Fibroblast of the aortic adventitia (primary cell): Measurements from ENCODE around the gene IL21. TPM values are rescaled to one million over a fixed set of nuclear protein-coding genes. Genes with fewer than 3 reads are reported as not detected.

Experiments used
- DNase-seq: peaks from one replicate; pipeline ENCODE4 v3.0.0-alpha.2; 2010; ENCODE audit warnings: low read depth
- H3K4me3 ChIP-seq: 2 replicates; pipeline ENCODE4 v1.5.1; 2011; ENCODE audit warnings: low read depth, mild to moderate bottlenecking, control low read depth, low read length, moderate library complexity
- total RNA-seq: library from RNA; depleted of rRNA; stranded (reverse); fragments of >200 nt; gene quantifications from 2 replicates; pipeline ENCODE4 v1.2.3, GENCODE V29; 2012; ENCODE audit warnings: low replicate concordance
- TF ChIP-seq, protein P1 (sequence below): IDR thresholded peaks from 2 replicates; pipeline ENCODE4 v1.5.1; 2011; ENCODE audit warnings: mild to moderate bottlenecking, low read length, control low read depth, inconsistent platforms; ENCODE audit not compliant: insufficient read depth

Gene IL21
- total RNA-seq, 1 donor = not detected

DNA sequence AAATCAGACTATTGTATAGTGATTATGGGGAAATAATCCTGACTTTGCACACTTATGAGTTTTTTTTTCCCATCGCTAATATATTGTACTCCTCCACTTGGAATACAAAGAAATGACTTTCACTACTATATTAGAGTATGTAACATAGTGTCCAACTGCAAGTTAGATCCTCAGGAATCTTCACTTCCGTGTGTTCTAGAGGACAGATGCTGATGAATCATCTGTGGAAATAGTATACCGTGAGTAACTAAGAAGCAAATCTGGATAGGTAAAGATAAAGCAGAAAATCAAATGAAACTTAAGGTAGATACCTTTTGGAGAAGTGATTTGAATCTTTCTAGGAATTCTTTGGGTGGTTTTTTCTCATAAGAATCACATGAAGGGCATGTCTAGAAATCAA, 8.3 kb downstream of the IL21 start:
- no peak for DNase-seq
- H3K4me3 ChIP-seq = no peak overlapping the region
- TF ChIP-seq, protein P1, sequence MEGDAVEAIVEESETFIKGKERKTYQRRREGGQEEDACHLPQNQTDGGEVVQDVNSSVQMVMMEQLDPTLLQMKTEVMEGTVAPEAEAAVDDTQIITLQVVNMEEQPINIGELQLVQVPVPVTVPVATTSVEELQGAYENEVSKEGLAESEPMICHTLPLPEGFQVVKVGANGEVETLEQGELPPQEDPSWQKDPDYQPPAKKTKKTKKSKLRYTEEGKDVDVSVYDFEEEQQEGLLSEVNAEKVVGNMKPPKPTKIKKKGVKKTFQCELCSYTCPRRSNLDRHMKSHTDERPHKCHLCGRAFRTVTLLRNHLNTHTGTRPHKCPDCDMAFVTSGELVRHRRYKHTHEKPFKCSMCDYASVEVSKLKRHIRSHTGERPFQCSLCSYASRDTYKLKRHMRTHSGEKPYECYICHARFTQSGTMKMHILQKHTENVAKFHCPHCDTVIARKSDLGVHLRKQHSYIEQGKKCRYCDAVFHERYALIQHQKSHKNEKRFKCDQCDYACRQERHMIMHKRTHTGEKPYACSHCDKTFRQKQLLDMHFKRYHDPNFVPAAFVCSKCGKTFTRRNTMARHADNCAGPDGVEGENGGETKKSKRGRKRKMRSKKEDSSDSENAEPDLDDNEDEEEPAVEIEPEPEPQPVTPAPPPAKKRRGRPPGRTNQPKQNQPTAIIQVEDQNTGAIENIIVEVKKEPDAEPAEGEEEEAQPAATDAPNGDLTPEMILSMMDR = no peak

DNA sequence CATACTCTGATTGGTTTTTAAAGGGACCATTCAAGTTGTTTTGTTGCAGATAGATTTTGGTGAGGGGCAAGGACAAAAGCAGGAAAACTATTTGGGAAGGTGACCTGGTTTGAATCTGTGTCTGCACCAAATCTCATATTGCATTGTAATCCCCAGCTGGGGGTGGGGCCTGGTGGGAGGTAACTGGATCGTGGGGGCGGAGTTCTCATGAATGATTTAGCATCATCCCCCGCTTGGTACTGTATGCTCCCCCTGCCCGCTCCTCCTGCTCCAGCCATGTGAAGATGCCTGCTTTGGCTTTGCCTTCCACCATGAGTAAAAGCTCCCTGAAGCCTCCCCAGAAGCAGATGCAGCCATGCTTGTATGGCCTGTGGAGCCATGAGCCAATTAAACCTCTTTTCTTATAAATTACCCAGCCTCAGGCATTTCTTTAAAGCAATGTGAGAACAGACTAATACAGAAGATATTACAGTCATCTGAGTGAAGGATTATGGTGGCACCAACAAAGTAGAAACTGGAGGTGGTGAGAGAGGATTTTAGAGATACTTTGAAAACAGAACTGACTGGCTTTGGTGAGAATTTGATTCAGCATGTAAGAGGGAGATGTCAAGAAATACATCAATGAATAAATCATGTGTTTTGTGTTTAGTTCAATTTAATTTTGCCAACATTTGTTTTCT, 14.4 kb downstream of the IL21 start:
- TF ChIP-seq, protein P1 = no peak
- no peak for DNase-seq
- H3K4me3 ChIP-seq = no peak overlapping the region

DNA sequence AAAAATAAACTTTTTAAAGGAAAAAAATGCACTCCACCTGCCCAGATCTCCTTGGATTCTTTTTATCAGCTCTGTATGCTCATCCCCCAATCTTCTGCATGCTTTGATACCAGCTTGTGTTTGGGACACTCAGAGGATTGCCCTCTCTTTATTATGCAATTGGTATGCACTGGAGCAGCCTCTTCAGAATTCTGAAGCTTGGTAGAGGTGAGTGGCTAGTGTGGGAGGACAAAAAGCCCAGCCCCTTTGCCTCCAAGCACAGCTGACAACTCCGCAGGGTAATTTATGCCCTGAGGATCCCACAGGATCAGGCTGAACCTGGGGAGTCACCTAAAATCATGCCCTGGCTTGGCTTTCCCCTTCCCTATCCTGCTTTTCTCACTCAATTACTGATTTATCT, 16.7 kb downstream of the IL21 start:
- TF ChIP-seq, protein P1 = no peak
- no peak overlapping the region for H3K4me3 ChIP-seq
- no peak for DNase-seq

DNA sequence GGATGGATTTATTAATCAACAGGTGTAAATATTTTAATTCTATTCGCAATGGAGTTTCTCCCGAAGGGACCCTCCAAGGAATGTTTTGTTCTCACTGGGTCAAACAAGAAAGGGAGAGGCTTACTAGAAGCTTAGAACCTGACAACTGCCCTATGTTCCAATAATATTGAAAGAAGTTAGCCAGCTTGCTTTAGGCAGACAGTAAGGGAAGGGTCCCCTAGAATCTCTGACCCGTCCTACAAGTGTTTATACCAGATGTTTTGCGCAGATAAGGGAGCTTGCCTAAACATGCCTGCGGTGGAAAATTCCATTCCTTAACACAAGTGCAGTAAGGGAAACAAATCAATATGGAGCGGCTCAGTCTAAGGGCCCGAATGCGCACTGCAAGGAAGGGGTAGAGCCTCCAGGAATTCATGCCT, 17.7 kb downstream of the IL21 start:
- DNase-seq = no peak

DNA sequence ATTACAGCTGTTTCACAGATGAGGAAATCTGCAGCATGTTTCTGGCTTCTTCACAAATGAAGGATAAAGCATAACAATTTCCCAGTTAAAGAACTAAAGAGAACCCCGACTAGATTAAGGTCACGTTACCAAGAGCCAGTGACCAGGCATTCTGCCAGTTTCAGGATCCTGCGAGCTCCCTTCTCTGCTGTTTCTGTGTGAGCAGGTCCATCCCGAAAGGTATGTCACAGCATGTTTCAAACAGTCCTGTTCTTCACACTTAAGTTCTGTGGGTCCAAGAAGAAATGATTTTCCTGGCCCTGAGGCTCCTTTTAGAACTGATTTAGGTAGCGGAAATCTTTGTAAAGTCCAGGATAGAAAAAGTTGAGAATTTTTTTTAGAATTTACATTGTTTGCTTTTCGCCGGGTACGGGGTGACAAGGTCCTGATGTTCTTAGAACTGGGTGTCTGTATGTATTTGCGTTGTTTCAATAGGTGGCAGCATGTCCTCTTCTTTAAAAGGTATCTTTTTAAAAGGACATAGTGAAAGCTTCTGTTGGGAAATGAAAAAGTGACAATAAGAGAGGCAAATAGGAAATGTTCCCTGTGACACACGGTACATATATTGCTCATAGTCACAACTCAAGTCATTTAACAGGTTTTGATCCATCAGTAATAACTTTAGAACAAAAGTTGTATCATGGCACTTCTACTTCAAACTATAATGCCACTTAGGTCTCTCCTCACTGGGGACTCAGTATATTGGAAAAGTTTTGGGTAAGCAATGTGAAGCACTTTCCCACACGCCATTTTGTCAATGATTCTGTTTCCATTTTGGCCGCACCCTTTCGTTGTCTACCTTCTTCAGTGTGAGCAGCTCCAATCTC, 18.4 kb downstream of the IL21 start:
- H3K4me3 ChIP-seq = no peak overlapping the region

More for the DNA sequence above, 17.7 kb downstream of the IL21 start:
- no peak overlapping the region for H3K4me3 ChIP-seq
- TF ChIP-seq, protein P1 = no peak

DNA sequence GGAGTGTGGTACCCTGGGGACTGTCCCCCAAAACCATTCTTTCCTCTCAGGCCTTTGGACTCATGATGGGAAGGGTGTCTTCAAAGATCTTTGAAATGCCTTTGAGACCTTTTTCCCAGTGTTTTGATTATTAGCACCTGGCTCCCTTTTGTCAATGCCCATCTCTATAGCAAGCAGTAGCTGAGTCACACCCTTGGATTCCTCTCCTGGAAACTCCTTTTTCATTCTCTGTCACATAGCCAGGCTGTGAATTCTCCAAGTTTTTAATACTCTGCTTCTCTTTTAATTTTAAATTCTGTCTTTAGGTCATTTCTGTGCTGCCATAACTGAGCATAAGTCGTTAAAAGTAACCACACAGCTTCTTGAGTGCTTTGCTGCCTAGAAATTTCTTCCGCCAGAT, 29.7 kb downstream of the IL21 start:
- TF ChIP-seq, protein P1 = no peak
- DNase-seq = peak; percentile 48

More for the DNA sequence above, 18.4 kb downstream of the IL21 start:
- TF ChIP-seq, protein P1 = peak; percentile 42
- peak; percentile 73 for DNase-seq

More for the DNA sequence above, 29.7 kb downstream of the IL21 start:
- no peak overlapping the region for H3K4me3 ChIP-seq
